ENCODE data around the gene ZNF407.

The ZNF407 gene

GRCh38 chr18:74803769-74804168, 206.1 kb downstream of the ZNF407 start:
- Histone ChIP-seq H3K4me1 (no peaks in the 10 kb centered on the region), H3K79me2 (no peaks in the 10 kb centered on the region), H2AFZ (no peak overlapping the region), H3K9me3 (ENCODE audit: control insufficient read depth, low read length) (no peaks in the 10 kb centered on the region), H3K4me3 (ENCODE audit: low read depth, low read length) (no peak overlapping the region), H3K36me3 (ENCODE audit: control insufficient read depth, insufficient read depth, low read length) (no peaks in the 10 kb centered on the region), H3K9ac (no peak overlapping the region), H3K27me3 (ENCODE audit: control insufficient read depth, insufficient read depth, low read length) (no peaks in the 10 kb centered on the region), H3K4me2 (ENCODE audit: low read length) (no peak overlapping the region), H3K27ac (no peak overlapping the region)
- TF ChIP-seq CTCF (IDR thresholded peaks at IDR 0.05): no peak

GRCh38 chr18:74804677-74805076, 207.0 kb downstream of the ZNF407 start:
- Histone ChIP-seq H3K27me3 (ENCODE audit: control insufficient read depth, insufficient read depth, low read length) (no peaks in the 10 kb centered on the region), H3K9ac (no peak overlapping the region), H3K4me3 (ENCODE audit: low read depth, low read length) (no peak overlapping the region), H2AFZ (no peak overlapping the region), H3K36me3 (ENCODE audit: control insufficient read depth, insufficient read depth, low read length) (no peaks in the 10 kb centered on the region), H3K4me2 (ENCODE audit: low read length) (no peak overlapping the region), H3K27ac (no peak overlapping the region), H3K4me1 (no peaks in the 10 kb centered on the region), H3K9me3 (ENCODE audit: control insufficient read depth, low read length) (no peaks in the 10 kb centered on the region), H3K79me2 (no peaks in the 10 kb centered on the region)
- no peak for TF ChIP-seq CTCF (IDR thresholded peaks at IDR 0.05)

DNA sequence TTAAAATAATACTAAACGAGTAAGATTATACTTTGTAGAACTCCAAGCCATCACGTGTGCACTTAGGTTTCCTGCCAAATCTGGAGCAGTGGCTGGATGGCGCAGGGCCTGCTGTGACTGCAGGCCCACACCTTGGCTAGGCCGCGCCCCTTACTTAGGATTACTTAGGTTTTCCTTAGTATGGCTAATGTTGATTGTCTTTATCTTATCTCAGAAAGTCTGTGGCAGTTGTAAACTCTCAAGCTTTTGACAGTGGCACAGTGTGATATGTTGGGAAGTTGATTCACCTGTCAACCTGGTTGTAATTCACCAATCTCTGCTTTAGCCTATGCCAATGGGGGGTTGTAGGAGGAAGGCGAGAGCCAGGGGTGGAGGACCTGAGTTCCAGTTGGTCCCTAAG, 208.4 kb downstream of the ZNF407 start:
- Histone ChIP-seq H3K36me3 (ENCODE audit: control insufficient read depth, insufficient read depth, low read length) (no peaks in the 10 kb centered on the region), H3K79me2 (no peaks in the 10 kb centered on the region), H3K9ac (no peak overlapping the region), H3K4me2 (ENCODE audit: low read length) (no peak overlapping the region), H3K27ac (no peak overlapping the region), H3K9me3 (ENCODE audit: control insufficient read depth, low read length) (no peaks in the 10 kb centered on the region), H3K27me3 (ENCODE audit: control insufficient read depth, insufficient read depth, low read length) (no peaks in the 10 kb centered on the region), H3K4me3 (ENCODE audit: low read depth, low read length) (no peak overlapping the region), H3K4me1 (no peaks in the 10 kb centered on the region), H2AFZ (no peak overlapping the region)
- TF ChIP-seq CTCF (IDR thresholded peaks at IDR 0.05): no peak

DNA sequence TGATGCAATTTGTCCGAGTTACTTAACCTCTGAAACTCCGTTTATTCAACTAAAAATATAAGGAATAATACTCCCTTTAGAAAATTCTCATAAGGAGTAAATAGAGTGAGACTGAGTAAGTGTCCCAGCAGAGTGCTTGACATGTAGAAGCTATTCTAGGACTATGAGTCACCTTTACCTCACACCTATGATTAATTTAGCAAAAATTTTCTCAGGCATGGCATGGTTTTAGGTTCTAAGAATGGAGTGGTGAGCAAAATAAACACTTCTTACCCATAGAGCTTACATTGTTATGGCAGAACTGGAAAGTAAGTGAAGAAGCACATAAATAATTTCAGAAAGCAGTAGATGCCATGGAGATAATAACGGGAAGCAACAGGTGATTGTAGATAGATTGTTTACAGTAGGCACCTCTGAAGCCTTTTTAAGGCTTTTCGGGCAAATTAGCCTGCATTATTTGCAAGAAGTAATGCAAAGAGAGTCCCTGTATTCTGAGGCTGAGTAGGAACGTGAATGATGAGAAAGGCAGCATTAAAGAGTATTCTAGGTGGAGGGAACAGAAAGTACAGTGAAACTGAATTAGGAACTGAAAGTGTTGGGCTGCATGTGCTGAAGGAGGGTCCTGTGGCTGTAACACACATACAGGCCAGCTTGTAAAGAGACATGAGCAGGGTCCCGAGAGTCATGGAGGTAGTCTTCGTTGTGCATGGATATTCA, 209.2 kb downstream of the ZNF407 start:
- Histone ChIP-seq H3K4me2 (ENCODE audit: low read length) (no peak overlapping the region), H3K79me2 (no peaks in the 10 kb centered on the region), H3K4me1 (no peaks in the 10 kb centered on the region), H2AFZ (no peak overlapping the region), H3K4me3 (ENCODE audit: low read depth, low read length) (no peak overlapping the region), H3K27me3 (ENCODE audit: control insufficient read depth, insufficient read depth, low read length) (no peaks in the 10 kb centered on the region), H3K36me3 (ENCODE audit: control insufficient read depth, insufficient read depth, low read length) (no peaks in the 10 kb centered on the region), H3K9me3 (ENCODE audit: control insufficient read depth, low read length) (no peaks in the 10 kb centered on the region), H3K9ac (no peak overlapping the region), H3K27ac (no peak overlapping the region)
- TF ChIP-seq CTCF (IDR thresholded peaks at IDR 0.05): no peak

DNA sequence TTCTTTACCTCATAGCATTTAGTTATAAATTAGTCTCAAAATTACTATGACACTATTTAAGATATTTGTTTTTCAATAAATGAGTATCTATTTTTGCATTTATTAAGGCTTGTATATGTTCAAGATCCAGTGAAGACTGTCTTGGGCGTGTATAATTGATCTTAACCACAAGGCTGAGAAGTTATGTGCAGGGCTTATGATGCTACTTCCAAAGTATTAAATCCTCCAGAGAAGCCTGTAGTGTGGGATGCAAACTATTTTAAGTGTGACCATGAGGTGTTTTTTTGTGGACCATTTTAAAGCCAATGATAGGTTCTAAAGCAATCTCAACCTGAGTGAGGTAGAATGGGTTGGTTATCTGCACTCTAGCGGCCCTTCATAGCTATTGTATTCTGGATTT, 219.9 kb downstream of the ZNF407 start:
- no peaks in the 10 kb centered on the region for H3K9me3 ChIP-seq (ENCODE audit: control insufficient read depth, low read length)

More for the DNA sequence above, 219.9 kb downstream of the ZNF407 start:
- Histone ChIP-seq H3K36me3 (ENCODE audit: control insufficient read depth, insufficient read depth, low read length) (no peaks in the 10 kb centered on the region), H2AFZ (no peak overlapping the region), H3K9ac (no peak overlapping the region), H3K4me1 (no peaks in the 10 kb centered on the region), H3K4me2 (ENCODE audit: low read length) (no peak overlapping the region), H3K27me3 (ENCODE audit: control insufficient read depth, insufficient read depth, low read length) (no peaks in the 10 kb centered on the region), H3K79me2 (no peaks in the 10 kb centered on the region), H3K4me3 (ENCODE audit: low read depth, low read length) (no peak overlapping the region), H3K27ac (no peak overlapping the region)
- TF ChIP-seq CTCF (IDR thresholded peaks at IDR 0.05): no peak

All from parathyroid adenoma (tissue), 2 donors.